ENCODE data around the gene CPT1A.

- TF ChIP-seq CTCF (IDR thresholded peaks at IDR 0.05) (no peak), EZH2phosphoT487 (IDR thresholded peaks at IDR 0.05; ENCODE audit: borderline replicate concordance, low read depth) (no peak), RXRA (IDR thresholded peaks at IDR 0.05; ENCODE audit: borderline replicate concordance, low read depth) (no peak), RCOR1 (IDR thresholded peaks at IDR 0.05; ENCODE audit: low read length) (no peak), RAD21 (IDR thresholded peaks at IDR 0.05; ENCODE audit: low read length) (no peak), YY1 (IDR thresholded peaks at IDR 0.05; ENCODE audit: low read depth) (no peak), MAX (IDR thresholded peaks at IDR 0.05; ENCODE audit: low read depth) (no peak), FOXM1 (IDR thresholded peaks at IDR 0.05; ENCODE audit: low read depth) (no peak), POLR2AphosphoS5 (IDR thresholded peaks at IDR 0.05; ENCODE audit: low read depth, low read length) (no peak), SIN3A (IDR thresholded peaks at IDR 0.05; ENCODE audit: borderline replicate concordance, low read depth, low read length) (no peak), SMC3 (IDR thresholded peaks at IDR 0.05; ENCODE audit: low read depth, low read length) (no peak), USF2 (IDR thresholded peaks at IDR 0.05; ENCODE audit: borderline replicate concordance, low read depth, low read length) (no peak), PBX3 (IDR thresholded peaks at IDR 0.05) (no peak)
Measured at GRCh38 chr11:68704887-68705286, 136.8 kb downstream of the CPT1A start.

All from SK-N-SH (cell line).